DND-41 (cell line): ENCODE measurements around the gene RTRAF.

Source experiments
- ATAC-seq: fragments of 200-7000 bp; cut with Tn5 transposase; 3 replicates; pipeline ENCODE4 v1.9.1; 2021; ENCODE audit warnings: low read depth; ENCODE audit not compliant: insufficient read depth
- DNase-seq: peaks from one replicate; pipeline ENCODE4 v3.0.0-alpha.2; 2020
- H2AFZ ChIP-seq: 2 replicates; pipeline ENCODE4 v1.6.0; 2012; ENCODE audit warnings: low read depth, low read length
- H3K27ac ChIP-seq: 2 replicates; pipeline ENCODE4 v1.5.1; 2012; ENCODE audit warnings: low read length, inconsistent platforms
- H3K27me3 ChIP-seq: fragments of 200-600 bp; sonication (generic); 2 replicates; pipeline ENCODE4 v1.6.0; 2012; ENCODE audit warnings: low read length, mild to moderate bottlenecking, inconsistent platforms; ENCODE audit not compliant: insufficient read depth, poor library complexity
- H3K36me3 ChIP-seq: 2 replicates; pipeline ENCODE4 v1.5.1; 2012; ENCODE audit warnings: low read length, inconsistent platforms; ENCODE audit not compliant: insufficient read depth
- H3K4me1 ChIP-seq: 2 replicates; pipeline ENCODE4 v1.5.1; 2012; ENCODE audit warnings: mild to moderate bottlenecking, low read length; ENCODE audit not compliant: insufficient read depth
- H3K4me2 ChIP-seq: 2 replicates; pipeline ENCODE4 v1.6.0; 2012; ENCODE audit warnings: mild to moderate bottlenecking, moderate library complexity, low read length, inconsistent platforms; ENCODE audit not compliant: insufficient read depth
- H3K4me3 ChIP-seq, 2 experiments: fragments of 200-600 bp in 1 of 2; shearing (Covaris generic) in 1 of 2; 2 replicates each; pipeline ENCODE4 v1.5.1; 2012 to 2016; ENCODE audit warnings: inconsistent platforms in 2 of 2, low read length in 2 of 2, mild to moderate bottlenecking in 2 of 2, low read depth in 1 of 2, moderate library complexity in 1 of 2
- H3K79me2 ChIP-seq: 2 replicates; pipeline ENCODE4 v1.6.0; 2012; ENCODE audit warnings: low read length, inconsistent platforms; ENCODE audit not compliant: insufficient read depth
- H3K9ac ChIP-seq: 2 replicates; pipeline ENCODE4 v1.6.0; 2012; ENCODE audit warnings: low read depth, mild to moderate bottlenecking, inconsistent platforms, low read length, moderate library complexity
- H3K9me3 ChIP-seq: 2 replicates; pipeline ENCODE4 v1.5.1; 2012; ENCODE audit warnings: low read length, moderate library complexity, mild to moderate bottlenecking, inconsistent platforms; ENCODE audit not compliant: insufficient read depth, severe bottlenecking
- H4K20me1 ChIP-seq: 2 replicates; pipeline ENCODE4 v1.6.0; 2012; ENCODE audit warnings: low read length; ENCODE audit not compliant: insufficient read depth
- CTCF ChIP-seq: IDR thresholded peaks from 2 replicates; pipeline ENCODE4 v1.5.1; 2012; ENCODE audit warnings: borderline replicate concordance, low read length, moderate library complexity, mild to moderate bottlenecking; ENCODE audit not compliant: poor library complexity, severe bottlenecking; ENCODE audit errors: extremely low read depth
- EZH2 ChIP-seq: IDR thresholded peaks from 3 replicates; pipeline ENCODE4 v1.6.1; 2012; ENCODE audit warnings: borderline replicate concordance, low read depth, mild to moderate bottlenecking, moderate library complexity, low read length, inconsistent platforms; ENCODE audit not compliant: severe bottlenecking

RTRAF gene

GRCh38 chr14:52029881-52030280 is 40.5 kb downstream of the RTRAF start:
- Histone ChIP-seq H3K4me2 (no peak overlapping the region), H3K36me3 (no peaks in the 10 kb centered on the region)

GRCh38 chr14:52031781-52032180 is 42.4 kb downstream of the RTRAF start:
- TF ChIP-seq EZH2: no peak
- no peak for TF ChIP-seq CTCF
- H3K27me3 ChIP-seq: no peaks in the 10 kb centered on the region
- DNase-seq (no peak), ATAC-seq (no peak)
- no peaks in the 10 kb centered on the region for H3K9me3 ChIP-seq
- H3K27ac ChIP-seq: no peak overlapping the region
- H3K9ac ChIP-seq: no peak overlapping the region
- no peaks in the 10 kb centered on the region for H4K20me1 ChIP-seq
- H2AFZ ChIP-seq: no peak overlapping the region
- no peak overlapping the region for H3K4me3 ChIP-seq
- H3K4me1 ChIP-seq: peaks cover 9% of the 10 kb centered on the region
- H3K4me2 ChIP-seq: no peak overlapping the region
- no peaks in the 10 kb centered on the region for H3K36me3 ChIP-seq
- no peaks in the 10 kb centered on the region for H3K79me2 ChIP-seq

More at GRCh38 chr14:52029881-52030280, 40.5 kb downstream of the RTRAF start:
- H3K4me1 ChIP-seq: peaks cover 9% of the 10 kb centered on the region
- no peaks in the 10 kb centered on the region for H3K79me2 ChIP-seq
- no peak overlapping the region for H3K27ac ChIP-seq
- peak overlapping the region; percentile 43 for H2AFZ ChIP-seq
- H3K9ac ChIP-seq: no peak overlapping the region
- no peaks in the 10 kb centered on the region for H3K27me3 ChIP-seq
- no peak for ATAC-seq
- DNase-seq: no peak
- no peak overlapping the region for H3K4me3 ChIP-seq
- TF ChIP-seq CTCF (no peak), EZH2 (no peak)
- H3K9me3 ChIP-seq: no peaks in the 10 kb centered on the region
- H4K20me1 ChIP-seq: no peaks in the 10 kb centered on the region

- Histone ChIP-seq H3K9me3 (no peaks in the 10 kb centered on the region), H3K4me2 (no peak overlapping the region), H3K9ac (no peak overlapping the region), H3K27me3 (no peaks in the 10 kb centered on the region), H3K27ac (no peak overlapping the region), H3K4me3 (no peak overlapping the region), H4K20me1 (no peaks in the 10 kb centered on the region), H3K79me2 (no peaks in the 10 kb centered on the region), H3K36me3 (no peaks in the 10 kb centered on the region), H2AFZ (no peak overlapping the region), H3K4me1 (peaks cover 9% of the 10 kb centered on the region)
- TF ChIP-seq CTCF (no peak), EZH2 (no peak)
- ATAC-seq: no peak
- no peak for DNase-seq
These were observed 43.0 kb downstream of the RTRAF start for GRCh38 chr14:52032204-52032801.

- no peaks in the 10 kb centered on the region for H3K36me3 ChIP-seq
- no peaks in the 10 kb centered on the region for H3K9me3 ChIP-seq
- no peak overlapping the region for H3K4me3 ChIP-seq
- H2AFZ ChIP-seq: no peak overlapping the region
- ATAC-seq (no peak), DNase-seq (no peak)
- H3K79me2 ChIP-seq: no peaks in the 10 kb centered on the region
- no peak overlapping the region for H3K4me2 ChIP-seq
- no peaks in the 10 kb centered on the region for H3K27me3 ChIP-seq
- no peaks in the 10 kb centered on the region for H4K20me1 ChIP-seq
- no peak for TF ChIP-seq CTCF
- TF ChIP-seq EZH2: no peak
- H3K27ac ChIP-seq: no peak overlapping the region
- H3K9ac ChIP-seq: no peak overlapping the region
- H3K4me1 ChIP-seq: peaks cover 9% of the 10 kb centered on the region
These were observed 43.8 kb downstream of the RTRAF start for GRCh38 chr14:52033101-52033642.
